Stimulated activated CD8-positive, alpha-beta memory T cell treated with anti-CD3 and anti-CD28 coated beads, Interleukin-12 subunit alpha, Interleukin-12 subunit beta, amount 100 ng/mL, for 4 hours (primary cell): ENCODE measurements around the gene RNF5.
"Not testable (repeated sequence)": the region's sequence is repeated elsewhere in the genome, so short reads cannot be mapped to it uniquely, and the experiment has no call there.

Experiments used
- DNase-seq: peaks from one replicate; pipeline ENCODE4 v3.0.0-alpha.2; 2020; ENCODE audit warnings: low read depth

The RNF5 gene

GRCh38 chr6:32210191-32210601, 32.0 kb downstream of the RNF5 start:
- no peak for DNase-seq

- not testable (repeated sequence) for DNase-seq
Observed at GRCh38 chr6:32211432-32211831, 33.2 kb downstream of the RNF5 start.

GRCh38 chr6:32212076-32212760, 34.0 kb downstream of the RNF5 start:
- DNase-seq = no peak

- no peak for DNase-seq
Observed at GRCh38 chr6:32213649-32214048, 35.4 kb downstream of the RNF5 start.

GRCh38 chr6:32214126-32214525, 35.9 kb downstream of the RNF5 start:
- no peak for DNase-seq

GRCh38 chr6:32215617-32216016, 37.4 kb downstream of the RNF5 start:
- no peak for DNase-seq

GRCh38 chr6:32216285-32216684, 38.1 kb downstream of the RNF5 start:
- no peak for DNase-seq

GRCh38 chr6:32216998-32217397, 38.8 kb downstream of the RNF5 start:
- DNase-seq = no peak

- no peak for DNase-seq
Observed at GRCh38 chr6:32218167-32218566, 40.0 kb downstream of the RNF5 start.

GRCh38 chr6:32220021-32220420, 41.8 kb downstream of the RNF5 start:
- no peak for DNase-seq

- no peak for DNase-seq
Observed at GRCh38 chr6:32222333-32223230, 44.4 kb downstream of the RNF5 start.

GRCh38 chr6:32223258-32224235, 45.3 kb downstream of the RNF5 start, which contains the start of gene NOTCH4:
TSS of gene NOTCH4 (minus strand) at chr6:32224067. CDS start at chr6:32223928, 139 bp downstream.
- DNase-seq = no peak

- DNase-seq = no peak
Observed at GRCh38 chr6:32224696-32225095, 46.5 kb downstream of the RNF5 start.

GRCh38 chr6:32226434-32226833, 48.2 kb downstream of the RNF5 start:
- DNase-seq = no peak
